ENCODE data around the gene EPB41L1.

Gene EPB41L1

GRCh38 chr20:36230019-36230418 lies 75.5 kb downstream of the EPB41L1 start:
- no peak for DNase-seq (ENCODE audit: low read depth)

- DNase-seq (ENCODE audit: low read depth), result no peak
These were observed 76.8 kb downstream of the EPB41L1 start for GRCh38 chr20:36231331-36231730.

- no peak for DNase-seq (ENCODE audit: low read depth)
These were observed 80.3 kb downstream of the EPB41L1 start for GRCh38 chr20:36234771-36235320.

- DNase-seq (ENCODE audit: low read depth), result peak; percentile 49
These were observed 81.6 kb downstream of the EPB41L1 start, which contains the start of gene AAR2 for GRCh38 chr20:36235892-36236785. Gene AAR2 (plus strand): TSS chr20:36236478. CDS start chr20:36239869, 3,391 bp downstream.

GRCh38 chr20:36236786-36237121 lies 82.2 kb downstream of the EPB41L1 start:
- no peak for DNase-seq (ENCODE audit: low read depth)

- DNase-seq (ENCODE audit: low read depth), result no peak
These were observed 82.9 kb downstream of the EPB41L1 start for GRCh38 chr20:36237477-36237876.

- DNase-seq (ENCODE audit: low read depth), result no peak
These were observed 83.6 kb downstream of the EPB41L1 start for GRCh38 chr20:36238153-36238552.

- no peak for DNase-seq (ENCODE audit: low read depth)
These were observed 84.2 kb downstream of the EPB41L1 start for GRCh38 chr20:36238760-36239159.

GRCh38 chr20:36240076-36240475 lies 85.5 kb downstream of the EPB41L1 start:
- no peak for DNase-seq (ENCODE audit: low read depth)

GRCh38 chr20:36241678-36242077 lies 87.1 kb downstream of the EPB41L1 start:
- no peak for DNase-seq (ENCODE audit: low read depth)

GRCh38 chr20:36243726-36244125 lies 89.2 kb downstream of the EPB41L1 start:
- no peak for DNase-seq (ENCODE audit: low read depth)

- no peak for DNase-seq (ENCODE audit: low read depth)
These were observed 91.9 kb downstream of the EPB41L1 start for GRCh38 chr20:36246401-36246800.

- no peak for DNase-seq (ENCODE audit: low read depth)
These were observed 94.3 kb downstream of the EPB41L1 start for GRCh38 chr20:36248836-36249235.

GRCh38 chr20:36249450-36249849 lies 94.9 kb downstream of the EPB41L1 start:
- DNase-seq (ENCODE audit: low read depth), result no peak

- DNase-seq (ENCODE audit: low read depth), result no peak
These were observed 96.9 kb downstream of the EPB41L1 start for GRCh38 chr20:36251426-36251825.

- DNase-seq (ENCODE audit: low read depth), result no peak
These were observed 98.0 kb downstream of the EPB41L1 start for GRCh38 chr20:36252511-36252910.

- no peak for DNase-seq (ENCODE audit: low read depth)
These were observed 98.5 kb downstream of the EPB41L1 start for GRCh38 chr20:36253036-36253435.

- no peak for DNase-seq (ENCODE audit: low read depth)
These were observed 99.5 kb downstream of the EPB41L1 start for GRCh38 chr20:36254076-36254475.

GRCh38 chr20:36255445-36255844 lies 100.9 kb downstream of the EPB41L1 start:
- no peak for DNase-seq (ENCODE audit: low read depth)

GRCh38 chr20:36259177-36260061 lies 104.9 kb downstream of the EPB41L1 start:
- DNase-seq (ENCODE audit: low read depth), result no peak

- DNase-seq (ENCODE audit: low read depth), result no peak
These were observed 105.8 kb downstream of the EPB41L1 start for GRCh38 chr20:36260316-36260715.

- no peak for DNase-seq (ENCODE audit: low read depth)
These were observed 107.0 kb downstream of the EPB41L1 start for GRCh38 chr20:36261389-36262105.

Measured in stimulated activated CD8-positive, alpha-beta memory T cell treated with anti-CD3 and anti-CD28 coated beads, Interleukin-15, amount 100 ng/mL, for 24 hours (primary cell).